ENCODE measurements around the gene MTPN.
A peak's percentile ranks its signal among the peaks of the same experiment; 100 is the strongest.

Gene MTPN

GRCh38 chr7:135977007-135977741, at the start of gene MTPN:
Gene MTPN, minus strand, starts transcription at chr7:135977359. Its CDS starts 259 bp downstream, at chr7:135977100.
- H3K4me3 ChIP-seq (ENCODE audit: low read depth, low read length): peak within 1 kb of the TSS; percentile 89

GRCh38 chr7:136026209-136026608, 49.0 kb upstream of the MTPN start:
- H3K4me3 ChIP-seq (ENCODE audit: low read depth, low read length): no peak overlapping the region

- H3K4me3 ChIP-seq (ENCODE audit: low read depth, low read length): no peak overlapping the region
Observed at GRCh38 chr7:136023134-136023869, 46.1 kb upstream of the MTPN start.

- H3K4me3 ChIP-seq (ENCODE audit: low read depth, low read length): no peak overlapping the region
Observed at GRCh38 chr7:136020556-136020955, 43.4 kb upstream of the MTPN start.

GRCh38 chr7:136018104-136018503, 40.9 kb upstream of the MTPN start:
- no peak overlapping the region for H3K4me3 ChIP-seq (ENCODE audit: low read depth, low read length)

GRCh38 chr7:136016649-136017395, 39.7 kb upstream of the MTPN start:
- H3K4me3 ChIP-seq (ENCODE audit: low read depth, low read length): no peak overlapping the region

GRCh38 chr7:136015638-136016037, 38.5 kb upstream of the MTPN start:
- H3K4me3 ChIP-seq (ENCODE audit: low read depth, low read length): no peak overlapping the region

GRCh38 chr7:136014659-136015058, 37.5 kb upstream of the MTPN start:
- no peak overlapping the region for H3K4me3 ChIP-seq (ENCODE audit: low read depth, low read length)

GRCh38 chr7:136012238-136012637, 35.1 kb upstream of the MTPN start:
- H3K4me3 ChIP-seq (ENCODE audit: low read depth, low read length): no peak overlapping the region

GRCh38 chr7:136009488-136010079, 32.4 kb upstream of the MTPN start:
- no peak overlapping the region for H3K4me3 ChIP-seq (ENCODE audit: low read depth, low read length)

GRCh38 chr7:136006208-136006607, 29.0 kb upstream of the MTPN start:
- H3K4me3 ChIP-seq (ENCODE audit: low read depth, low read length): no peak overlapping the region

GRCh38 chr7:136004083-136004482, 26.9 kb upstream of the MTPN start:
- no peak overlapping the region for H3K4me3 ChIP-seq (ENCODE audit: low read depth, low read length)

- no peak overlapping the region for H3K4me3 ChIP-seq (ENCODE audit: low read depth, low read length)
Observed at GRCh38 chr7:136002802-136003201, 25.6 kb upstream of the MTPN start.

- no peak overlapping the region for H3K4me3 ChIP-seq (ENCODE audit: low read depth, low read length)
Observed at GRCh38 chr7:136000288-136000913, 23.2 kb upstream of the MTPN start.

GRCh38 chr7:135998081-135998480, 20.9 kb upstream of the MTPN start:
- no peak overlapping the region for H3K4me3 ChIP-seq (ENCODE audit: low read depth, low read length)

GRCh38 chr7:135995748-135996147, 18.6 kb upstream of the MTPN start:
- no peak overlapping the region for H3K4me3 ChIP-seq (ENCODE audit: low read depth, low read length)

- no peak overlapping the region for H3K4me3 ChIP-seq (ENCODE audit: low read depth, low read length)
Observed at GRCh38 chr7:135994466-135995205, 17.5 kb upstream of the MTPN start.

- H3K4me3 ChIP-seq (ENCODE audit: low read depth, low read length): no peak overlapping the region
Observed at GRCh38 chr7:135993950-135994349, 16.8 kb upstream of the MTPN start.

- H3K4me3 ChIP-seq (ENCODE audit: low read depth, low read length): no peak overlapping the region
Observed at GRCh38 chr7:135991906-135992305, 14.7 kb upstream of the MTPN start.

GRCh38 chr7:135991322-135991721, 14.2 kb upstream of the MTPN start:
- H3K4me3 ChIP-seq (ENCODE audit: low read depth, low read length): no peak overlapping the region

All from iPS-11a (cell line).